GM23338 (cell line): ENCODE measurements around the gene WDR20. TPM values are rescaled to one million over a fixed set of nuclear protein-coding genes. Genes with fewer than 3 reads are reported as not detected.
"Not testable (repeated sequence)": the region's sequence is repeated elsewhere in the genome, so short reads cannot be mapped to it uniquely, and the experiment has no call there.

Source experiments
- ATAC-seq: fragments of 200-7000 bp; cut with Tn5 transposase; 3 replicates; pipeline ENCODE4 v1.9.1; 2020
- DNase-seq: peaks from one replicate; pipeline ENCODE4 v3.0.0-alpha.2; 2015; ENCODE audit warnings: low spot score
- H2AFZ ChIP-seq: fragments of 200-600 bp; sonication (generic); 2 replicates; pipeline ENCODE4 v1.8.0; 2016; ENCODE audit warnings: antibody characterized with exemption, mild to moderate bottlenecking, moderate library complexity
- H3F3A ChIP-seq: fragments of 200-600 bp; sonication (generic); replicated peaks from 2 replicates; pipeline ENCODE4 v1.8.0; 2017; ENCODE audit warnings: antibody characterized with exemption, mixed run types, low read depth
- H3K27ac ChIP-seq: fragments of 200-600 bp; sonication (generic); 2 replicates; pipeline ENCODE4 v1.6.1; 2016; ENCODE audit warnings: low read depth
- H3K27me3 ChIP-seq: fragments of 200-600 bp; sonication (generic); 2 replicates; pipeline ENCODE4 v1.8.0; 2016; ENCODE audit warnings: mild to moderate bottlenecking, mixed run types, moderate library complexity; ENCODE audit not compliant: insufficient read depth
- H3K36me3 ChIP-seq: fragments of 200-600 bp; sonication (generic); 2 replicates; pipeline ENCODE4 v1.8.0; 2016; ENCODE audit warnings: mild to moderate bottlenecking; ENCODE audit not compliant: insufficient read depth
- H3K4me1 ChIP-seq: fragments of 200-600 bp; sonication (generic); 2 replicates; pipeline ENCODE4 v1.8.0; 2016; ENCODE audit warnings: mild to moderate bottlenecking, moderate library complexity; ENCODE audit not compliant: insufficient read depth
- H3K4me2 ChIP-seq: fragments of 200-600 bp; sonication (generic); 2 replicates; pipeline ENCODE4 v1.7.1; 2017; ENCODE audit warnings: mixed run types
- H3K4me3 ChIP-seq: fragments of 200-600 bp; sonication (generic); 2 replicates; pipeline ENCODE4 v1.6.1; 2016; ENCODE audit warnings: mixed run types
- H3K79me2 ChIP-seq: fragments of 200-600 bp; sonication (generic); replicated peaks from 2 replicates; pipeline ENCODE4 v1.8.0; 2017; ENCODE audit warnings: mild to moderate bottlenecking; ENCODE audit not compliant: insufficient read depth
- H3K9me2 ChIP-seq: fragments of 200-600 bp; sonication (generic); 2 replicates; pipeline ENCODE4 v1.8.0; 2017; ENCODE audit not compliant: insufficient read depth
- H4K20me1 ChIP-seq: fragments of 200-600 bp; sonication (generic); replicated peaks from 2 replicates; pipeline ENCODE4 v1.8.0; 2017; ENCODE audit warnings: mild to moderate bottlenecking; ENCODE audit not compliant: insufficient read depth
- H3K27ac Mint-ChIP-seq: 2 replicates; pipeline ENCODE4 v1.8.0; 2020; ENCODE audit warnings: inconsistent platforms, mild to moderate bottlenecking, moderate library complexity, mixed read lengths
- H3K27me3 Mint-ChIP-seq: 3 replicates; pipeline ENCODE4 v1.8.0; 2022; ENCODE audit warnings: low read depth, mild to moderate bottlenecking, moderate library complexity, mixed read lengths, inconsistent platforms; ENCODE audit not compliant: insufficient read depth, poor library complexity
- H3K36me3 Mint-ChIP-seq: 3 replicates; pipeline ENCODE4 v1.8.0; 2021; ENCODE audit warnings: low read depth, mild to moderate bottlenecking, inconsistent platforms, moderate library complexity, mixed read lengths
- H3K4me1 Mint-ChIP-seq: 3 replicates; pipeline ENCODE4 v1.8.0; 2020; ENCODE audit warnings: mild to moderate bottlenecking, inconsistent platforms, mixed read lengths
- H3K4me3 Mint-ChIP-seq: 3 replicates; pipeline ENCODE4 v1.8.0; 2021; ENCODE audit warnings: moderate library complexity, mild to moderate bottlenecking, inconsistent platforms, mixed read lengths
- H3K9me3 Mint-ChIP-seq: 3 replicates; pipeline ENCODE4 v1.8.0; 2020; ENCODE audit warnings: moderate library complexity, mild to moderate bottlenecking, inconsistent platforms, mixed read lengths
- CREB1 ChIP-seq: fragments of 250-450 bp; sonication (Bioruptor Pico); IDR thresholded peaks from 2 replicates; pipeline ENCODE4 v1.5.0; 2020; ENCODE audit warnings: low read depth, mild to moderate bottlenecking, moderate library complexity
- EZH2 ChIP-seq: fragments of 200-600 bp; sonication (generic); IDR thresholded peaks from one replicate; pipeline ENCODE4 v1.8.0; 2017; ENCODE audit warnings: antibody characterized with exemption, mild to moderate bottlenecking, low read depth; ENCODE audit not compliant: unreplicated experiment
- EZH2phosphoT487 ChIP-seq: fragments of 200-600 bp; sonication (generic); IDR thresholded peaks from one replicate; pipeline ENCODE4 v1.8.1; 2018; ENCODE audit warnings: antibody characterized with exemption; ENCODE audit not compliant: unreplicated experiment
- JUNB ChIP-seq: IDR thresholded peaks from one replicate; pipeline ENCODE4 v1.6.1; 2016; ENCODE audit warnings: antibody characterized with exemption; ENCODE audit not compliant: unreplicated experiment
- NANOG ChIP-seq: IDR thresholded peaks from 2 replicates; pipeline ENCODE4 v1.6.1; 2016; ENCODE audit warnings: antibody characterized with exemption, borderline replicate concordance
- POLR2AphosphoS5 ChIP-seq: IDR thresholded peaks from 2 replicates; pipeline ENCODE4 v1.6.1; 2016; ENCODE audit warnings: antibody characterized with exemption, low read depth
- STAT1 ChIP-seq: IDR thresholded peaks from one replicate; pipeline ENCODE4 v1.6.1; 2016; ENCODE audit warnings: antibody characterized with exemption; ENCODE audit not compliant: unreplicated experiment
- ZNF114 ChIP-seq: fragments of 250-450 bp; sonication (Bioruptor Pico); IDR thresholded peaks from 2 replicates; pipeline ENCODE4 v1.5.0; 2020; ENCODE audit warnings: mild to moderate bottlenecking, moderate library complexity
- ZNF462 ChIP-seq: fragments of 250-450 bp; sonication (Bioruptor Pico); IDR thresholded peaks from 2 replicates; pipeline ENCODE4 v1.5.0; 2020; ENCODE audit warnings: mild to moderate bottlenecking, moderate library complexity
- polyA plus RNA-seq: library from polyadenylated mRNA; unstranded; fragments of >200 nt; fragmentation: Nextera tagmentation; extraction: Ambion mirVana; gene quantifications from 2 replicates; pipeline ENCODE4 v1.2.1, GENCODE V29; 2016
- total RNA-seq: library from RNA; depleted of rRNA; stranded (reverse); fragments of >200 nt; shearing (Covaris generic); gene quantifications from 2 replicates; pipeline ENCODE4 v1.2.3, GENCODE V29; 2014
- TF ChIP-seq, protein P1 (sequence below): IDR thresholded peaks from 2 replicates; pipeline ENCODE4 v1.6.1; 2016; ENCODE audit warnings: antibody characterized with exemption
- TF ChIP-seq, protein P2 (sequence below): IDR thresholded peaks from one replicate; pipeline ENCODE4 v1.6.1; 2018; ENCODE audit warnings: antibody characterized with exemption; ENCODE audit not compliant: unreplicated experiment

WDR20 gene
- total and polyA plus RNA-seq, 2 experiments from 2014 or later = 17.9 to 21.0 TPM

- peaks cover 3% of the 10 kb centered on the region for H3K27me3 Mint-ChIP-seq
- TF ChIP-seq JUNB = no peak
- TF ChIP-seq, protein P1, sequence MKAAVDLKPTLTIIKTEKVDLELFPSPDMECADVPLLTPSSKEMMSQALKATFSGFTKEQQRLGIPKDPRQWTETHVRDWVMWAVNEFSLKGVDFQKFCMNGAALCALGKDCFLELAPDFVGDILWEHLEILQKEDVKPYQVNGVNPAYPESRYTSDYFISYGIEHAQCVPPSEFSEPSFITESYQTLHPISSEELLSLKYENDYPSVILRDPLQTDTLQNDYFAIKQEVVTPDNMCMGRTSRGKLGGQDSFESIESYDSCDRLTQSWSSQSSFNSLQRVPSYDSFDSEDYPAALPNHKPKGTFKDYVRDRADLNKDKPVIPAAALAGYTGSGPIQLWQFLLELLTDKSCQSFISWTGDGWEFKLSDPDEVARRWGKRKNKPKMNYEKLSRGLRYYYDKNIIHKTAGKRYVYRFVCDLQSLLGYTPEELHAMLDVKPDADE = no peak
- TF ChIP-seq ZNF114 (CRISPR knock-in tag) = no peak
- TF ChIP-seq, protein P2, sequence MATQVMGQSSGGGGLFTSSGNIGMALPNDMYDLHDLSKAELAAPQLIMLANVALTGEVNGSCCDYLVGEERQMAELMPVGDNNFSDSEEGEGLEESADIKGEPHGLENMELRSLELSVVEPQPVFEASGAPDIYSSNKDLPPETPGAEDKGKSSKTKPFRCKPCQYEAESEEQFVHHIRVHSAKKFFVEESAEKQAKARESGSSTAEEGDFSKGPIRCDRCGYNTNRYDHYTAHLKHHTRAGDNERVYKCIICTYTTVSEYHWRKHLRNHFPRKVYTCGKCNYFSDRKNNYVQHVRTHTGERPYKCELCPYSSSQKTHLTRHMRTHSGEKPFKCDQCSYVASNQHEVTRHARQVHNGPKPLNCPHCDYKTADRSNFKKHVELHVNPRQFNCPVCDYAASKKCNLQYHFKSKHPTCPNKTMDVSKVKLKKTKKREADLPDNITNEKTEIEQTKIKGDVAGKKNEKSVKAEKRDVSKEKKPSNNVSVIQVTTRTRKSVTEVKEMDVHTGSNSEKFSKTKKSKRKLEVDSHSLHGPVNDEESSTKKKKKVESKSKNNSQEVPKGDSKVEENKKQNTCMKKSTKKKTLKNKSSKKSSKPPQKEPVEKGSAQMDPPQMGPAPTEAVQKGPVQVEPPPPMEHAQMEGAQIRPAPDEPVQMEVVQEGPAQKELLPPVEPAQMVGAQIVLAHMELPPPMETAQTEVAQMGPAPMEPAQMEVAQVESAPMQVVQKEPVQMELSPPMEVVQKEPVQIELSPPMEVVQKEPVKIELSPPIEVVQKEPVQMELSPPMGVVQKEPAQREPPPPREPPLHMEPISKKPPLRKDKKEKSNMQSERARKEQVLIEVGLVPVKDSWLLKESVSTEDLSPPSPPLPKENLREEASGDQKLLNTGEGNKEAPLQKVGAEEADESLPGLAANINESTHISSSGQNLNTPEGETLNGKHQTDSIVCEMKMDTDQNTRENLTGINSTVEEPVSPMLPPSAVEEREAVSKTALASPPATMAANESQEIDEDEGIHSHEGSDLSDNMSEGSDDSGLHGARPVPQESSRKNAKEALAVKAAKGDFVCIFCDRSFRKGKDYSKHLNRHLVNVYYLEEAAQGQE = no peak
- no peak for TF ChIP-seq CREB1 (CRISPR knock-in tag)
- TF ChIP-seq STAT1 = no peak
- no peak for TF ChIP-seq ZNF462 (CRISPR knock-in tag)
- TF ChIP-seq POLR2AphosphoS5 = no peak
- TF ChIP-seq EZH2 = no peak
- no peak for TF ChIP-seq NANOG
- no peak for TF ChIP-seq EZH2phosphoT487
- Histone ChIP-seq H3K27me3 (no peaks in the 10 kb centered on the region), H3K27ac (no peak overlapping the region), H2AFZ (peak overlapping the region; percentile 52), H3K9me2 (no peaks in the 10 kb centered on the region), H4K20me1 (no peaks in the 10 kb centered on the region), H3K4me1 (no peaks in the 10 kb centered on the region), H3K36me3 (no peaks in the 10 kb centered on the region), H3K79me2 (no peaks in the 10 kb centered on the region), H3F3A (no peaks in the 10 kb centered on the region), H3K4me2 (no peak overlapping the region), H3K4me3 (no peak overlapping the region)
- DNase-seq (no peak), ATAC-seq (peak; percentile 62)
- H3K27ac Mint-ChIP-seq = no peak overlapping the region
- H3K9me3 Mint-ChIP-seq = peaks cover 17% of the 10 kb centered on the region
- H3K4me1 Mint-ChIP-seq = peaks cover 5% of the 10 kb centered on the region; the same call in 2 of the 3 replicates
- H3K36me3 Mint-ChIP-seq = peaks cover 11% of the 10 kb centered on the region; the same call in 2 of the 3 replicates
- H3K4me3 Mint-ChIP-seq = no peak overlapping the region
These were observed 34.3 kb upstream of the WDR20 start for GRCh38 chr14:102105369-102105768.

- H3K79me2 ChIP-seq, H3K4me3 Mint-ChIP-seq, H3F3A ChIP-seq, H3K36me3 ChIP-seq, H3K9me2 ChIP-seq, H3K4me3 ChIP-seq, H3K4me1 Mint-ChIP-seq, H3K27ac Mint-ChIP-seq, H4K20me1 ChIP-seq, H3K27me3 Mint-ChIP-seq, DNase-seq, ATAC-seq, H3K27ac ChIP-seq, H3K4me2 ChIP-seq, H3K4me1 ChIP-seq, H2AFZ ChIP-seq, H3K27me3 ChIP-seq: not testable (repeated sequence)
- H3K36me3 Mint-ChIP-seq = peaks cover 31% of the 10 kb centered on the region; the same call in 2 of the 3 replicates
- peaks cover 45% of the 10 kb centered on the region for H3K9me3 Mint-ChIP-seq
These were observed 30.4 kb upstream of the WDR20 start for GRCh38 chr14:102109332-102109731.
